NOMO-1 treated with DMSO at 0.1 percent for 48 hours (cell line): Measurements from ENCODE around the gene USP10.

Experiments used
- DNase-seq: peaks from one replicate; lab custom pipeline; 2025; ENCODE audit not compliant: unreplicated experiment; lab: John Stamatoyannopoulos, UW

Gene USP10

GRCh38 chr16:84818133-84818532, 118.3 kb downstream of the USP10 start:
- DNase-seq: no peak

DNA sequence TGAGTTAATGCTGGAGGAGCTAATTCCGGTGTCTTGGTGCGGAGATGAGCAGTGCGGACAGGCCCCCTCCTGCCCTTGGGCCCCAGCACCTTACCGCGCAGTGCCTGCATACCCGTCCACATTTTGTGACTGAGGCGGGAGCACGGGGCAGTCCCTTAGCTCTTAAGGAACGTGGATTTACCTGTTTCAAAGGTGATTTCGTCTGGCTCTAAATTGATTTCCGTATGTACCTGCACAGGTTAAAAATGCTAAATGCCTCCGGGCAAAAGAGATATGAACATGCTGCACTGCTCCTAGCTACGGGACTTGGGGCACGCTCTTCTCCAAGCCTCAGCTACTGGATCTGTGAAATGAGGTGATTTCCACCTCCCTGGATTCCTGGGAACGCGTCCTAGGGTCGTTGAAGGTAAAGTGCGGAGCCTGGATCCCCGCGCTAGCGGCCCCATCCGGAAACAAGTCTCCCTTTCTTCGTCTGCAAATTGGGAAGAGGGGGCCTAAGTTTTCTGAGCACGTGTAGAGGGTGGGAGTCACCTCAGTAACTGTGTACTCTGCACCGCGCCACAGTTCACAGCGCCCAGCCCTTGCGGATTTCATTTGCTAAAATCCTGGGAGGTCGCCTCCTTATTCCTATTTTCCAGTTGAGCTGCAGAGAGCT, 119.3 kb downstream of the USP10 start:
- DNase-seq: no peak

- peak; percentile 87 for DNase-seq
Observed at GRCh38 chr16:84819644-84820304, 120.0 kb downstream of the USP10 start, which contains the start of gene CRISPLD2. Gene CRISPLD2, plus strand, starts transcription at chr16:84819985. Its CDS starts 18,511 bp downstream, at chr16:84838496.

GRCh38 chr16:84820305-84820684, 120.5 kb downstream of the USP10 start:
- no peak for DNase-seq

GRCh38 chr16:84820771-84821170, 121.0 kb downstream of the USP10 start:
- DNase-seq: no peak

- no peak for DNase-seq
Observed at GRCh38 chr16:84821179-84821578, 121.4 kb downstream of the USP10 start.

DNA sequence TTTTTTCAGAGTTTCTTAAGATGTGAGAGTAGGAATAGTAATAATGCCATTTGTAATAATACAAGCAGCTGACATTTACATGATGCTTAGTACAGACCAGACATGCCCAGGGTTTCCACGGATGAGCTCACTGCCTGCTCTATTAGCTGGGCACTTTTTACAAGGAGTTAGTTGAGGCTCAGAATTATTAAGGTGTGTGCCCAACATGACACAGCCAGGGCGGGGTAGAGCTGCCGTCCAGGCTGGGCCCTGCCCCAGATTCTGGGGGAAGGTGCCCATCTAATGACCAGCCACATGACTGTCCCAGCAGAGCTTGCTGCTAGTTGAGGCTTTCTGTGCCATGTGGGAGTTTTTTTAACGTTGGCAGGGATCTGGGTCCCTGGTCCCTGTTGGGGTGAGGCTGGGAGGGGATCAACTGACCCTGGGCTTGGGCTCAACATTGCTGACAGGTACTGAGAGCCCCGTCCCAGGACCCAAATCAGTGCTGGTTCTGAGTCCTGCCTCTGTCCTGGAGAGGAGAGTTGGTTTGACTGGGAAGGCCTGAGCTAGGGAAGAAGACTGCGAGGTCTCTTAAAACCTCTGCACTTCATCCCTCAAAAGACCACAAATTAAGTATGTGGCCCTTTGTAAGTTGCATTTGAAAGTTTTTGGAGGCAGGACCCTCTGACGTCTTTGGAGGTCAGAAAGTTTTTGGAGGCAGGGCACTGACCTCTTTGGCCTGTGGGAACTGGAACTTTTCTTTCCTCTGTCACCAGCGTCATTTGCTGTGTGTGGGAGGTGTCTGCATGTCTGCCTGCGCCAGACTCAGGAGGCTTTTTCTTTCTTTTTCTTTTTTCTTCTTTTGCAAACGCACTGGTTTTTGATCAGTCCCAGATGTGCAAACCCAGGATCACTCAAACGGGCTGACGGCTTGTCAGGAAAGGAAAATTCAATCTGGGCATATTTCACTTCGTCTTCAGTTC, 122.2 kb downstream of the USP10 start:
- DNase-seq: no peak

- no peak for DNase-seq
Observed at GRCh38 chr16:84822990-84823389, 123.2 kb downstream of the USP10 start.

DNA sequence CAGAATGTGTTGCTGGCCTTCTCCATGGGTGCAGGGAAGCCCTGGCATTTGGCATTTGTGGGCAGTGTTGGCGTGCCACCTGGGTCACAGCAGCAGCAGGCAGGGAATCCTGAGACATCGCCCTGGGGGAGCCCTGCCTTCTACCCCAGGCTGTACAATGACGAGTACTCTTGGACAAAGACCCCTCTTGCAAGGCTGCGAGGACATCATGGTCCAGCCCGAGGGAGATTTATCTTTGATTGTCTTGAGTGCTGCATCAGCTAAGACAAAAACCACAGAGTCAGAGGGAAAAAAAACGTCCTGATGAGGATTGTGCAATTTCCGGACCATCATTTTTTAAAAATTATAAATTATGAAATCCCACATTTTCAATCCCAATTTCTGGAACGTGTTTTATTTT, 123.7 kb downstream of the USP10 start:
- peak; percentile 14 for DNase-seq

- DNase-seq: no peak
Observed at GRCh38 chr16:84823926-84824325, 124.1 kb downstream of the USP10 start.

- DNase-seq: no peak
Observed at GRCh38 chr16:84825896-84826557, 126.2 kb downstream of the USP10 start.

- no peak for DNase-seq
Observed at GRCh38 chr16:84826558-84826941, 126.8 kb downstream of the USP10 start.

GRCh38 chr16:84827131-84827574, 127.4 kb downstream of the USP10 start:
- peak; percentile 86 for DNase-seq

DNA sequence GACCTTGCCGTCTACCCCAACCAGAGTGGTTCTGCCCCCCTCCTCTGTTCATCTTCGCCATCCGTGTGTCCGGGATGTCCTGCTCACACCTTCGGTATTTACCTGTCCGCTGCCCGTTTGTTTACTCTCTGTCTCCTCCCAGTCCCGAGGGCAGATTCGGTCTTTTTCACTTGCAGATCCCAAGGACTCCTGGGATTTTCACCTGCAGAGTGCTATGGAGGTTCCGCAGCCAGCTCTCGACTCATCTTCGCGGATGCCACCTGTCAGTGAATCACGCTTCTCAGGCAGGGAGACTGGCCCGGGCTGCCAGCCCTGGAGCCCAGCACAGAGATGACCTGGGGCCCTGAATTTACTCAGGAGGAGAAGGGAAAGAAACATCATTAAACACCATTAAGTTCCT, 128.1 kb downstream of the USP10 start:
- DNase-seq: no peak

DNA sequence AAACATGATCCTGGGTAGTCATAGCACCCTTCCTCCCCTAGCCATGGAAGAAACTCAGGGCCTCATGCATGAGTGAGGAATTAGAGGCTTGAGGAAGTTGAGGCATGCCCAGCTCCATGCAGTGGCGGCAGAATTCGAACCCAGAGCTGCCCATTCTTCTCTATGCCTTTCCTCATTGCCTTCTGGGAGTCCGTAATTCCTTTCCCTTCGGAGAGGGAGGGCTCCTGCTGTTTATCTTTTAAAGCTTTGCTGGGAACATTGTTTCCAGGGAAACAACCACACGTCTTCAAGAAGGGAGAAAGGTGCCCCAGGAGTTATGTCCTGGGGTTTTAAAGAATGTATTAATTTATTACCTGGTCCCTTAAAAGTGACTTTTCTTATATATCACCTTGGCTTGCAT, 128.5 kb downstream of the USP10 start:
- no peak for DNase-seq
